KOPT-K1 (cell line): Measurements from ENCODE around the gene CEP112.
"Not testable (repeated sequence)": the region's sequence is repeated elsewhere in the genome, so short reads cannot be mapped to it uniquely, and the experiment has no call there.

Source experiments
- H3K27ac ChIP-seq: fragments of 200-600 bp; sonication (generic); 2 replicates; pipeline ENCODE4 v1.5.1; 2016; ENCODE audit warnings: antibody characterized with exemption, mild to moderate bottlenecking, low read depth, low read length; ENCODE audit not compliant: poor library complexity, severe bottlenecking
- H3K36me3 ChIP-seq: fragments of 200-600 bp; sonication (generic); 2 replicates; pipeline ENCODE4 v1.5.1; 2017; ENCODE audit warnings: antibody characterized with exemption, mild to moderate bottlenecking, low read length, moderate library complexity; ENCODE audit not compliant: insufficient read depth
- H3K9me3 ChIP-seq: fragments of 200-600 bp; sonication (generic); 2 replicates; pipeline ENCODE4 v1.5.1; 2017; ENCODE audit warnings: antibody characterized with exemption, low read length, mild to moderate bottlenecking; ENCODE audit not compliant: insufficient read depth, poor library complexity, severe bottlenecking

The CEP112 gene

DNA sequence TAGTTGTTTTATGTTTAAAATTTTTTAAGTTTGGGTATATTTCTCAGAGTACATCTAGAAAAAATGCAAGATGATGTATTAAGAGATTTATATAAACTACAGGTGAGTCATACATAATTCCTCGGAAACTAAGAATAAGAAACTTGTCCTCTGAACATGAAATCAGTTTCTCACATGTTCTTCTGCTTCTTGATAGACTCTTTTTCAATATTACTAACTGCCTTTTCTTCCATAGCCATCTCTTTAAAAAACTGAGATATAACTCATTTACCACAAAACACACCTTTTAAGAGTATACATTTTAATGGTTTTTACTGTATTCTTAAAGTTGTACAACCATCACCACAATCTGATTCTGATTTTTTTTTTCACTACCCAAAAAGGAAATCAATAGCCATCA is 392.1 kb downstream of the CEP112 start:
- Histone ChIP-seq H3K27ac (no peak overlapping the region), H3K9me3 (peaks cover 21% of the 10 kb centered on the region), H3K36me3 (no peaks in the 10 kb centered on the region)

DNA sequence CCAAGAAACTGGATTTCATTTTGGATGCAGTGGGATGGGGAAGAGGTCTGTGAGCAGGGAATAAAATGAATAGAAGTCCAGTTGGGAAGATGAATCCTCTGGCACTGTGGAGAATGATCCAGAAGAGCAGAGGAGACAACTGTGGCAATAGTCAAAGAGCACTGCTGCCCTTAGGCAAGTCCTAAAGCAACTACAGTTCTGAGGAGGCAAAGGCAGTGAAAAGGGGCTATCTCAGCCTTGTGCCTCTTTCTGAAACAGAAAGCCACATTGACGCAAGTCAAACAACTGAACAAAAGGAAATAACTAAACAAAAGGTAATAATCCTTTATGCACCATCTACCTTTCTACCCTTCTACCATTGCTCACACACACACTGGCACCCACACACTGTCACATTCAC is 392.5 kb downstream of the CEP112 start:
- Histone ChIP-seq H3K36me3 (no peaks in the 10 kb centered on the region), H3K27ac (no peak overlapping the region), H3K9me3 (peaks cover 21% of the 10 kb centered on the region)

DNA sequence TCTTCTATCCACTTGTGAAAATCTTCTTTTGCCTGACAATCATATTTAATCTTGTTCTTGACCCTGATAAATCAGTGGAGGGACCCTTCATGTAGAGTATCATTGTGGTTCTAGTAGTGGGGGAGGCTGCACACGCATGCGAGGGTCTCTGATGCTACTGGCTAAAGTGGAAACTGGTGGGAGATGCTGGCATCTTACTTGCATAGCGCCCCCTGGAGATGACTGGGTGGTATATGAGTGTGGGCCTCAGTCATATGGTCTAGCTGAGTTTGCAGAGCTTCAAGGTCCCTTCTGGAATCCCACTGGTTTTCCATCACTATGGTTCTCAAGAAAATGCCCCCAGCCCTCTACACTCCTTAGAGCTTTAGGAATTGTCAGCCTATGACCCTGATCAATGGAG is 394.1 kb downstream of the CEP112 start:
- Histone ChIP-seq H3K9me3 (peaks cover 18% of the 10 kb centered on the region), H3K36me3 (no peaks in the 10 kb centered on the region), H3K27ac (no peak overlapping the region)

GRCh38 chr17:65797101-65797500 is 394.8 kb downstream of the CEP112 start:
- Histone ChIP-seq H3K36me3 (no peaks in the 10 kb centered on the region), H3K9me3 (peaks cover 11% of the 10 kb centered on the region), H3K27ac (no peak overlapping the region)

GRCh38 chr17:65794572-65794971 is 397.4 kb downstream of the CEP112 start:
- H3K27ac ChIP-seq: no peak overlapping the region
- no peaks in the 10 kb centered on the region for H3K9me3 ChIP-seq
- no peaks in the 10 kb centered on the region for H3K36me3 ChIP-seq

DNA sequence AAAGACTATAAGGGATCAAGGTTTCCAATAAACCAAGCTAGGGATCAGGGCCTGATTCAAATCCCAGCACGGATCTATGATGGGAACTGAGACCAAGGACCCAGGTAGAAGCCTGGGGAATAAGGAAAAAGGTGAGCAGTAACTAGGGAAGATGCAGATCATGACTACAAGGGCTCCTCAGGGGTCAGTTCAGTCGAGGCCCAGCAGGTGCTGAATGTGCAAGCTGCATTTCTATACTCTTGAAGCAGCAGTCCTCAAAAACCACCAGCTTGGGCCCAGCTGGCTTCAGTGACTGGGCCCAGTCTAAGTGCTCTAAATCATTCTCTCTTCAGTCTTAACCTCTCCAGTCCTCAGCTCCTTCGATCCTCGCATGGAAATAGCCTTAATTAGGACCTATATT is 401.7 kb downstream of the CEP112 start:
- no peaks in the 10 kb centered on the region for H3K9me3 ChIP-seq
- H3K27ac ChIP-seq: no peak overlapping the region
- no peaks in the 10 kb centered on the region for H3K36me3 ChIP-seq

GRCh38 chr17:65787503-65787902 is 404.4 kb downstream of the CEP112 start:
- no peaks in the 10 kb centered on the region for H3K36me3 ChIP-seq
- no peak overlapping the region for H3K27ac ChIP-seq
- no peaks in the 10 kb centered on the region for H3K9me3 ChIP-seq

DNA sequence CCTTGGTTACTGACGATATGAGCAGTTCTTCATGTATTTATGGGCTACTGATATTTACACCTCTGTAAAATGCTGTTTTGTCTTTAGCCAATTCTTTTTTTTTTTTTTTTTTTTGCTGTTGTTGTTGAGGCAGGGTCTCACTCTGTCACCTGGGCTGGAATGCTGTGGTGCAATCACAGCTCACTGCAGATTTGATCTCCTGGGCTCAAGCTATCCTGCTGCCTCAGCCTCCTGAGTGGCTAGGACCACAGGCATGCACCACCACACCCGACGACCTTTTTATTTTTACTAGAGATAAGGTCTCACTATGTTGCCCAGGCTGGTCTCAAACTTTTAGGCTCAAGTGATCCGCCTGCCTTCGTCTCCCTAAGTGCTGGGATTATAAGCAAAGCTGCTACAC is 405.5 kb downstream of the CEP112 start:
- no peaks in the 10 kb centered on the region for H3K9me3 ChIP-seq
- no peaks in the 10 kb centered on the region for H3K36me3 ChIP-seq
- H3K27ac ChIP-seq: no peak overlapping the region

DNA sequence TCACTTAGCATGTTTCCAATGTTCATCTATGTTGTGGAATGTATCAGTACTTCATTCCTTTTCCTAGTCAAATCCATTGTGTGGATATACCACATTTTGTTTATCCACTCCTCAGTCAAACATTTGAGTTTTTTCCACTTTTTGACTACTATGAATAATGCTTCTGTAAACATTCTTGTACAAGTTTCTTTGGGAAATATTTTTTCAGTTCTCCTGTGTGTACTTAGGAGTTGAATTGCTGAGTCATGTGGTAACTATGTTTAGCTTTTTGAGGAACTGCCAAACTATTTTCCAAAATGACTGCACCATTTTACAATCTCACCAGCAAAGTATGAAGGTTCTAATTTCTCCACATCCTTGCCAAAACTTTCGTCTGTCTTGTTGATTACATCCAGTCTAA is 406.8 kb downstream of the CEP112 start:
- no peak overlapping the region for H3K27ac ChIP-seq
- H3K9me3 ChIP-seq: no peaks in the 10 kb centered on the region
- H3K36me3 ChIP-seq: no peaks in the 10 kb centered on the region

DNA sequence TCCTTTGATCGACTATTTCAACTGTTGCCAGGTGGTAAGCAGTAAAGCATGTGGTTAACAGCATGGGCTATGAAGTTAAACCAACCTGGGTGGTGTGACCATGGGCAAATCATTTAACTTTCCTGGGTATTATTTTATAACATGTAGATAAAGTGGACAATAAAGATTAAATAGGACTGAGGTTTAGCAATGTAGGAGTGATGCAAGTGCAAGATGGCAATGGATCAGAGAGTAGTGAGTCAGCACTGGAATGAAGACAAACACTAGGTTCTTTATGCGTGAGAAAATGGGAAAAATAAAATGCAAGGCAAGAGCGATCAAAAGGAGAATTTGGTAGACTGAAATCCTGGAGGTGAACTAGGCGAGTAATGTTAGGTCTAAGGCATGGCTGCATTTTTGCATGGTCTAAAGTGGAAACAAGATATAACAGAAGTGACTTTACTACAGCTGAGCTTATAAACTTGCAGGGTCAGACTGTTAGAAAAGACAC is 408.0 kb downstream of the CEP112 start:
- no peaks in the 10 kb centered on the region for H3K9me3 ChIP-seq
- H3K27ac ChIP-seq: no peak overlapping the region
- H3K36me3 ChIP-seq: no peaks in the 10 kb centered on the region

DNA sequence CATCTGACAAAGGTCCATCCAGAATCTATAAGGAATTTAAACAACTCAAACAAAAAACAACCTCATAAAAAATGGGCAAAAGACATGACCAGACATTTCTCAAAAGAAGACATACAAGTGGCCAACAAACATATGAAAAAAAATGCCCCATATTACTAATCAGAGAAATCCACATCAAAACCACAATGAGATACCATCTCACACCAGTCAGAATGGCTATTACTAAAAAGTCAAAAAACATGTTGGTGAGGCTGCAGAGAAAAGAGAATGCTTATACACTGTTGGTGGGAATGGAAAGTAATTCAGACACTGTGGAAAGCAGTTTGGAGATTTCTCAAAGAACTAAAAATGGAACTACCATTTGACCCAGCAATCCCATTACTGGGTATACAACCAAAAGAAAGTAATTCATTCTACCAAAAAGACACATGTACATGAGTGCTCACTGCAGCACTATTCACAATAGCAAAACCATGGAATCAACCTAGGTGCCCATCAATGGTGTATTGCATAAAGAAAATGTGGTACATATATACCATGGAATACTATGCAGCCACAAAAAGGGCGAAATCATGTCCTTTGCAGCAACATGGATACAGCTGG is 409.7 kb downstream of the CEP112 start:
- H3K27ac ChIP-seq: not testable (repeated sequence)

GRCh38 chr17:65780111-65780510 is 411.8 kb downstream of the CEP112 start:
- Histone ChIP-seq H3K9me3 (no peaks in the 10 kb centered on the region), H3K36me3 (no peaks in the 10 kb centered on the region), H3K27ac (no peak overlapping the region)

More for the DNA sequence above, 409.7 kb downstream of the CEP112 start:
- H3K36me3 ChIP-seq, H3K9me3 ChIP-seq: not testable (repeated sequence)

DNA sequence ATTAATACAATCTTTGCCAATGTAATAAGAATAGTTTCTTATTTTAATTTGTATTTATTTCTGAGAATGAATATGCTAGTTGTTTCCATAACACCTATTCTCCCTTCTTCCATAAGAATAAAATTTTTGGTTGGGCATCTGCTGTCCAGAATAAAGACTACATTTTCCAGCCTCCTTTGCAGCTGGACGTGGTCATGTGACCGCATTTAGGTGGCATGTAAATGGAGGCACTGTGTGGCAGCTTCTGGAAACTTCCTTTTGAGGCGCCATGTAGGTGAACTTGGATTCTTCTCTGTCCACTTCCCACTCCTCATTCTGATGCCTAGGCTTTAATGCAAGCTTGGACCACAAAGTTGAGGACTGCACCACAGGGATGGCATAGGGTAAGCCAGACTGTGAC is 415.0 kb downstream of the CEP112 start:
- Histone ChIP-seq H3K9me3 (no peaks in the 10 kb centered on the region), H3K36me3 (no peaks in the 10 kb centered on the region), H3K27ac (no peak overlapping the region)

DNA sequence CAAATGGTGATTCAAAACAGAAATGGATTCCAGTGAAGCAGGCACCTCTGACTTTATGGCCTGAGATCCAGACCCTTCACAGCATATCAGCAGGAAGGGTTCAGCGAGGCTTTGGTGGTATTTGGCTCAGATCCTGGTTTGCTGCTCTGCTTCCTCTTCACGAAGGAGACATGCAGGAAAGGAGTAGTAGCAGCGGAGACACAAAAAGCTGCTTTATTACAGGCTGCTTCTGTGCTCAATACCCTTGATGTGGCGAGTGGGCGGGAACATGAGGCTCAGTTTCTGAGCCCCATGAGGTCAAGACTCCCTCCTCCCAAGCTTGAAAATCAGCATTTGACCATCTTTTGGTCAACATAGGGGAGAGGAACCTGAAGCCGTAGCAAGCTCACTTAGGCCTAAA is 417.1 kb downstream of the CEP112 start:
- Histone ChIP-seq H3K9me3 (no peaks in the 10 kb centered on the region), H3K36me3 (no peaks in the 10 kb centered on the region), H3K27ac (peak overlapping the region; percentile 39)

DNA sequence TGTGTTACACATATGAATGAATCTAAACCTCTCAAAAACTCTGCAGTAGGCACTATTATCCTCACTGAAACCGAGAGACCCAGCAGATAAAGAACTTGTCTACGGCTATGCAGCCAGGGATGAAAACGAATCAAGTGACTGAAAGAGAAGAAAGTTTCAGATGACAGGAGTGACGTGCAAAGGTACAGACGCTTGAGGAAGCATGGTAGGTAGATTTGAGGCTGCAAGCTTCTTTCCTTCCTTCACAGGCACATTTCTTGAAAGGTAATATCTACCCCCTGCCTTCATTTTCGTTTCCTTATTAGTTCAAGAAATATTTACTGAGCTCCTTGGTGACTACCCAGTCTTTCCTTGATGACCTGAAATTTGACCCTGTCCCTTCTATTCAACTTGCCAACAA is 418.9 kb downstream of the CEP112 start:
- no peak overlapping the region for H3K27ac ChIP-seq
- no peaks in the 10 kb centered on the region for H3K36me3 ChIP-seq
- H3K9me3 ChIP-seq: no peaks in the 10 kb centered on the region

DNA sequence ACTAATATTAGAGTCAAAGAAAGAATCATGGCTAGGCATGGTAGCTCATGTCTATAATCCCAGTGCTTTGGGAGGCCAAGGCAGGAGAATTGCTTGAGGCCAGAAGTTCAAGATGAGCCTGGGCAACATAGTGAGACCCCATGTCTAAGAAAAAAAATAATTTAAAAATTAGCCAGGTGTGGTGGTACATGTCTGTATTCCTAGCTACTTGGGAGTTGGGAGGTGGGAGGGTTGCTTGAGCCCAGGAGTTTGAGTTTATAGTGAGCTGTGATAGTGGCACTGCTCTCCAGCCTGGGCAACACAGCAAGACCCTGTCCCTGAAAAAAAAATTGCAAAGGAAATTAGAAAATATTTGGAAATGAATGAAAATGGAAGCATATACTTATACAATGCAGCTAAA is 420.2 kb downstream of the CEP112 start:
- no peak overlapping the region for H3K27ac ChIP-seq
- no peaks in the 10 kb centered on the region for H3K36me3 ChIP-seq
- H3K9me3 ChIP-seq: no peaks in the 10 kb centered on the region
